SU-DHL-6 (cell line): Measurements from ENCODE around the gene PLEK2.

Source experiments
- H2AFZ ChIP-seq: fragments of 200-600 bp; sonication (generic); 2 replicates; pipeline ENCODE4 v1.6.1; 2014; ENCODE audit warnings: low read depth, mild to moderate bottlenecking, moderate library complexity, mixed read lengths, antibody characterized with exemption, low read length; ENCODE audit not compliant: severe bottlenecking
- H3F3A ChIP-seq: fragments of 200-600 bp; shearing (Covaris generic); 2 replicates; pipeline ENCODE4 v1.6.0; 2016; ENCODE audit warnings: antibody characterized with exemption, mild to moderate bottlenecking; ENCODE audit not compliant: insufficient read depth
- H3K27ac ChIP-seq: fragments of 200-600 bp; sonication (generic); 2 replicates; pipeline ENCODE4 v1.5.1; 2016; ENCODE audit warnings: low read depth, mild to moderate bottlenecking, low read length, moderate library complexity, mixed read lengths
- H3K27me3 ChIP-seq: fragments of 200-600 bp; sonication (generic), shearing (Covaris generic); 2 replicates; pipeline ENCODE4 v1.6.0; 2014; ENCODE audit warnings: mild to moderate bottlenecking, low read length
- H3K36me3 ChIP-seq: fragments of 200-600 bp; sonication (generic); 2 replicates; pipeline ENCODE4 v1.6.1; 2014; ENCODE audit warnings: mild to moderate bottlenecking, low read length, mixed read lengths
- H3K4me2 ChIP-seq: fragments of 300-600, 200-600 bp; shearing (Covaris generic), sonication (generic); 2 replicates; pipeline ENCODE4 v1.6.0; 2014; ENCODE audit warnings: low read length, low read depth, mild to moderate bottlenecking; ENCODE audit not compliant: poor library complexity, severe bottlenecking
- H3K4me3 ChIP-seq: fragments of 200-600 bp; sonication (generic); 2 replicates; pipeline ENCODE4 v1.5.1; 2014; ENCODE audit warnings: antibody characterized with exemption, low read length, mild to moderate bottlenecking, mixed read lengths; ENCODE audit not compliant: insufficient read depth, poor library complexity, severe bottlenecking
- H3K79me2 ChIP-seq: fragments of 200-600 bp; sonication (generic); 2 replicates; pipeline ENCODE4 v1.6.1; 2014; ENCODE audit warnings: mild to moderate bottlenecking, low read length, moderate library complexity; ENCODE audit not compliant: insufficient read depth
- H3K9ac ChIP-seq: fragments of 200-600 bp; sonication (generic); 2 replicates; pipeline ENCODE4 v1.7.0; 2014; ENCODE audit warnings: mild to moderate bottlenecking, low read length
- H3K9me2 ChIP-seq: fragments of 200-600 bp; sonication (generic); replicated peaks from 2 replicates; pipeline ENCODE4 v1.6.1; 2014; ENCODE audit warnings: low read length; ENCODE audit not compliant: insufficient read depth
- H3K9me3 ChIP-seq: fragments of 200-600 bp; sonication (generic); 2 replicates; pipeline ENCODE4 v1.6.1; 2014; ENCODE audit warnings: low read length, mixed read lengths; ENCODE audit not compliant: insufficient read depth
- H4K20me1 ChIP-seq: fragments of 200-600 bp; sonication (generic); 2 replicates; pipeline ENCODE4 v1.6.1; 2014; ENCODE audit warnings: low read depth, mild to moderate bottlenecking, antibody characterized with exemption, low read length, moderate library complexity, mixed read lengths
- CTCF ChIP-seq: fragments of 200-600 bp; sonication (generic); IDR thresholded peaks from one replicate; pipeline ENCODE4 v1.5.1; 2017; ENCODE audit warnings: antibody characterized with exemption, mild to moderate bottlenecking, low read length, moderate library complexity; ENCODE audit not compliant: insufficient read depth, poor library complexity, severe bottlenecking
- EZH2phosphoT487 ChIP-seq: fragments of 200-600 bp; sonication (generic), shearing (Covaris generic); conservative IDR thresholded peaks from 2 replicates; pipeline ENCODE4 v1.6.1; 2018; ENCODE audit warnings: mild to moderate bottlenecking, antibody characterized with exemption, low read length, moderate library complexity, mixed read lengths

The PLEK2 gene

GRCh38 chr14:67426161-67426560 is 14.2 kb upstream of the PLEK2 start:
- Histone ChIP-seq H3K9ac (no peak overlapping the region), H3K4me2 (no peak overlapping the region), H3K9me2 (no peaks in the 10 kb centered on the region), H3K27me3 (no peaks in the 10 kb centered on the region), H3K9me3 (no peaks in the 10 kb centered on the region), H3F3A (no peaks in the 10 kb centered on the region), H3K4me3 (no peak overlapping the region), H2AFZ (no peak overlapping the region), H3K27ac (no peak overlapping the region), H3K36me3 (no peaks in the 10 kb centered on the region), H4K20me1 (no peaks in the 10 kb centered on the region), H3K79me2 (no peaks in the 10 kb centered on the region)
- TF ChIP-seq EZH2phosphoT487 (no peak), CTCF (no peak)

GRCh38 chr14:67425608-67426007 is 13.6 kb upstream of the PLEK2 start:
- H2AFZ ChIP-seq, result no peak overlapping the region
- H3K9ac ChIP-seq, result no peak overlapping the region
- H3K27me3 ChIP-seq, result no peaks in the 10 kb centered on the region
- H3K4me3 ChIP-seq, result no peak overlapping the region
- TF ChIP-seq CTCF (no peak), EZH2phosphoT487 (no peak)
- no peaks in the 10 kb centered on the region for H3K36me3 ChIP-seq
- H3K79me2 ChIP-seq, result no peaks in the 10 kb centered on the region
- no peaks in the 10 kb centered on the region for H3K9me2 ChIP-seq
- H4K20me1 ChIP-seq, result no peaks in the 10 kb centered on the region
- no peak overlapping the region for H3K27ac ChIP-seq
- no peaks in the 10 kb centered on the region for H3F3A ChIP-seq
- no peaks in the 10 kb centered on the region for H3K9me3 ChIP-seq
- H3K4me2 ChIP-seq, result no peak overlapping the region

DNA sequence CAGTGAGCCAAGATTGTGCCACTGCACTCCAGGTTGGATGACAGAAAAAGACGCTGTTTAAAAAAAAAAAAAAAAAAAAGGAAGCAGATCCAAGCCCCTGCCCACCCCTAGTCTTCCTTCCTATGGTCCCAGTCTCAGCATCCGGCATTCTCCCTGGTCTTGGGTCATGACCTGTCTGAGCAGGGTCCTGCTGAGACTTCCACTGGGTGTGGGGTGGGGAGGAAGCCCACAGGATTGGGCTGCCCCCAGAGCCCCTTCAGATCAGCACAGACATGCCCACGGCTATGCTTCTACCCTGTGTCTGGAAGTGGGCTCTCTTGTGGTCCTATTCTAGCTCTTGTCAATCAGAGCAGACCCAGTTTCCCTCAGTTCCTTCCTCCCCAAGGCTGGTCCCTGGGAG is 12.6 kb upstream of the PLEK2 start:
- no peaks in the 10 kb centered on the region for H3K9me2 ChIP-seq

More for the DNA sequence above, 12.6 kb upstream of the PLEK2 start:
- Histone ChIP-seq H2AFZ (no peak overlapping the region), H3K36me3 (no peaks in the 10 kb centered on the region), H3F3A (no peaks in the 10 kb centered on the region), H3K4me2 (no peak overlapping the region), H3K27me3 (no peaks in the 10 kb centered on the region), H3K79me2 (no peaks in the 10 kb centered on the region), H3K9me3 (no peaks in the 10 kb centered on the region), H3K27ac (no peak overlapping the region), H3K9ac (no peak overlapping the region), H3K4me3 (no peak overlapping the region), H4K20me1 (no peaks in the 10 kb centered on the region)
- TF ChIP-seq EZH2phosphoT487 (no peak), CTCF (no peak)
